Heart left ventricle (tissue), 16 donors: ENCODE data around the gene RGS18. TPM values are rescaled to one million over a fixed set of nuclear protein-coding genes. Genes with fewer than 3 reads are reported as not detected.

Experiments used
- ATAC-seq, 4 donors: fragments of 200-7000 bp; cut with Tn5 transposase; one replicate each; pipeline ENCODE4 v1.9.1; 2020 to 2022; ENCODE audit warnings: moderate library complexity in 4 of 4, mild to moderate bottlenecking in 3 of 4, moderate number of reproducible peaks in 1 of 4
- DNase-seq, 5 donors: peaks; one replicate each; pipeline ENCODE4 v3.0.0-alpha.2; 2020
- H3K27ac ChIP-seq, 12 donors: fragments of 200-600 bp; sonication (generic) in 4 of 12; one replicate each; pipeline versions ENCODE4 v1.5.0 to v1.8.0; 2016 to 2022; ENCODE audit warnings: mild to moderate bottlenecking in 2 of 12
- H3K27me3 ChIP-seq, 9 donors: fragments of 200-600 bp; sonication (generic) in 2 of 9; one replicate each; pipeline versions ENCODE4 v1.5.1 to v1.8.0; 2016 to 2022; ENCODE audit warnings: mild to moderate bottlenecking in 3 of 9
- H3K36me3 ChIP-seq, 9 donors: fragments of 200-600 bp; sonication (generic) in 2 of 9; one replicate each; pipeline versions ENCODE4 v1.5.0 to v1.8.0; 2018 to 2022; ENCODE audit warnings: mild to moderate bottlenecking in 2 of 9
- H3K4me1 ChIP-seq, 12 donors: fragments of 200-600 bp; sonication (generic) in 4 of 12; one replicate each; pipeline versions ENCODE4 v1.5.0 to v1.8.0; 2016 to 2022; ENCODE audit warnings: mild to moderate bottlenecking in 3 of 12
- H3K4me3 ChIP-seq, 12 donors: fragments of 200-600 bp; sonication (generic) in 4 of 12; one replicate each; pipeline versions ENCODE4 v1.5.0 to v1.8.0; 2017 to 2022; ENCODE audit warnings: mild to moderate bottlenecking in 9 of 12, moderate library complexity in 4 of 12
- H3K9me3 ChIP-seq, 12 donors: fragments of 200-600 bp; sonication (generic) in 4 of 12; one replicate each; pipeline versions ENCODE4 v1.5.0 to v1.8.0; 2016 to 2022; ENCODE audit warnings: mild to moderate bottlenecking in 1 of 12
- CTCF ChIP-seq, 12 donors: fragments of 200-600 bp; sonication (generic) in 4 of 12; IDR thresholded peaks; one replicate each; pipeline versions ENCODE4 v1.5.0 to v1.8.0; 2018 to 2022; ENCODE audit warnings: antibody characterized with exemption in 12 of 12, mild to moderate bottlenecking in 5 of 12
- POLR2A ChIP-seq, 2 donors: fragments of 450-650 bp; IDR thresholded peaks; one replicate each; pipeline ENCODE4 v1.6.1; 2017; ENCODE audit warnings: antibody characterized with exemption in 2 of 2, mild to moderate bottlenecking in 2 of 2, moderate library complexity in 2 of 2
- WGBS, 4 donors: extraction: QIAGEN DNeasy Blood & Tissue Kit in 2 of 4; methylation state at CpG; one replicate each; pipeline versions ENCODE4 v1.1.5 to v1.1.7; 2013 to 2018; 5-methylcytosine and 5-hydroxymethylcytosine counted together
- intact Hi-C, 10 donors: fragments of 100-400 bp; cut with DNase I; formaldehyde crosslinking; loops; one replicate each; pipeline versions ENCODE4 v1.11.1 to v1.14.2; 2022
- polyA plus RNA-seq, 2 donors: library from polyadenylated mRNA; stranded (reverse); fragments of 200-250 nt; gene quantifications; one replicate each; pipeline ENCODE4 v1.2.3, GENCODE V29; 2013
- total RNA-seq, 9 donors: library from RNA; depleted of rRNA in 2 of 9; stranded (reverse); fragments of >200 nt in 2 of 9; fragmentation: NEBNext Ultra II Directional in 3 of 9; extraction: Animal tissue kit (Norgen Biotek cat#: 25700) in 3 of 9; gene quantifications; one replicate each; pipeline versions ENCODE4 v1.1.0 to v1.2.4, GENCODE V29; 2016 to 2023
- donor health status: ischemic (EF 13 %, LVEDD 7.1; RV severe dilation, severe dysfunction).
- donor health status: healthy with polysubstance abuse.
- donor health status: DM: no; HTN: yes; CAD: no.
- donor health status: DM: no; HTN: no; CAD: no.
- donor health status: ischemic (EF 25% LVEDD 6.9; RV normal size, moderate dysfunction).
- donor health status: ischemic (EF 25% LVEDD 5.7; RV mildly dilated, moderate dysfunction).
- donor health status: healthy.
- donor health status: DM: yes; HTN: yes; CAD: no.
- donor health status: ischemic (EF 35%, LVEDD 5.7; RV mildly dilated, moderate dysfunction).
- donor health status: nonischemic (EF 11% LVEDD 7.7; RV severe dilation, severe dysfunction).
- donor health status: DM: yes; HTN: yes; CAD: no.
- donor health status: PGD.
- donor health status: ischemic (EF 29% LVEDD 5.4; RV normal size, mild dysfunction).
- donor health status: nonischemic (EF 23%, LVEDD 6.1; RV moderate dilation, normal function).

The RGS18 gene
- total and polyA plus RNA-seq, 11 donors, result 0.22 to 5.4 (median 0.69) TPM

GRCh38 chr1:192147221-192147620, 11.0 kb upstream of the RGS18 start:
- peak in 2 of 4 donors; percentile 24 to 26 for ATAC-seq
- intact Hi-C loops, result no loop called here
- Histone ChIP-seq H3K4me3 (no peak overlapping the region), H3K27me3 (no peaks in the 10 kb centered on the region), H3K36me3 (no peaks in the 10 kb centered on the region), H3K27ac (peak overlapping the region in 2 of 12 donors; percentile 15 to 46), H3K4me1 (no peaks in the 10 kb centered on the region), H3K9me3 (peaks cover 0 to 19% (median 0%) of the 10 kb centered on the region in 12 donors)
- 51 to 74% (median 67%) methylated on average over 3 of the region's 3 CpGs for WGBS, 4 donors
- no peak for TF ChIP-seq CTCF (IDR thresholded peaks at IDR 0.05)
- no peak for TF ChIP-seq POLR2A (IDR thresholded peaks at IDR 0.05)
- no peak for DNase-seq

GRCh38 chr1:192147696-192148095, 10.6 kb upstream of the RGS18 start:
- intact Hi-C loops, result no loop called here
- H3K27me3 ChIP-seq, result no peaks in the 10 kb centered on the region
- ATAC-seq, result peak in 1 of 4 donors; percentile 36
- no peaks in the 10 kb centered on the region for H3K36me3 ChIP-seq
- peak overlapping the region in 2 of 12 donors; percentile 15 to 46 for H3K27ac ChIP-seq
- no peak for DNase-seq
- H3K4me3 ChIP-seq, result no peak overlapping the region
- TF ChIP-seq POLR2A (IDR thresholded peaks at IDR 0.05) (no peak), CTCF (IDR thresholded peaks at IDR 0.05) (no peak)
- no peaks in the 10 kb centered on the region for H3K4me1 ChIP-seq
- WGBS, 4 donors, result 53 to 77% (median 62%) methylated on average over 1 of the region's 1 CpG
- H3K9me3 ChIP-seq, result peaks cover 0 to 19% (median 0%) of the 10 kb centered on the region in 12 donors

- 55 to 66% (median 61%) methylated on average over 2 of the region's 2 CpGs for WGBS, 4 donors
These were observed 7.1 kb upstream of the RGS18 start for GRCh38 chr1:192151176-192151575.

GRCh38 chr1:192153276-192153675, 5.0 kb upstream of the RGS18 start:
- Histone ChIP-seq H3K27ac (no peak overlapping the region), H3K27me3 (no peaks in the 10 kb centered on the region), H3K36me3 (no peaks in the 10 kb centered on the region), H3K9me3 (no peaks in the 10 kb centered on the region), H3K4me3 (no peak overlapping the region), H3K4me1 (peaks cover 0 to 10% (median 0%) of the 10 kb centered on the region in 12 donors)
- intact Hi-C loops, result no loop called here
- ATAC-seq (no peak), DNase-seq (no peak)
- TF ChIP-seq POLR2A (IDR thresholded peaks at IDR 0.05) (no peak), CTCF (IDR thresholded peaks at IDR 0.05) (no peak)

More at GRCh38 chr1:192151176-192151575, 7.1 kb upstream of the RGS18 start:
- DNase-seq (no peak), ATAC-seq (no peak)
- Histone ChIP-seq H3K4me1 (peaks cover 0 to 10% (median 0%) of the 10 kb centered on the region in 12 donors), H3K36me3 (no peaks in the 10 kb centered on the region), H3K27ac (no peak overlapping the region), H3K4me3 (no peak overlapping the region), H3K27me3 (no peaks in the 10 kb centered on the region), H3K9me3 (peaks cover 0 to 11% (median 0%) of the 10 kb centered on the region in 12 donors)
- intact Hi-C loops, result no loop called here
- no peak for TF ChIP-seq POLR2A (IDR thresholded peaks at IDR 0.05)
- TF ChIP-seq CTCF (IDR thresholded peaks at IDR 0.05), result no peak
